SK-N-SH treated with all-trans-retinoic acid at 6 μM for 48 hours (cell line): ENCODE measurements around the gene KDM6B.

Experiments
- ARNTL ChIP-seq: fragments of 450-650 bp; formaldehyde crosslinking; IDR thresholded peaks from 2 replicates; pipeline ENCODE4 v1.5.0; 2020; ENCODE audit warnings: low read depth, mild to moderate bottlenecking, moderate library complexity, borderline replicate concordance
- GLIS3 ChIP-seq: fragments of 250-450 bp; sonication (Bioruptor Pico); IDR thresholded peaks from 2 replicates; pipeline ENCODE4 v1.5.0; 2020; ENCODE audit warnings: mild to moderate bottlenecking, moderate library complexity
- OSR1 ChIP-seq: fragments of 250-450 bp; sonication (Bioruptor Pico); IDR thresholded peaks from 2 replicates; pipeline ENCODE4 v1.8.0; 2022; ENCODE audit warnings: moderate library complexity, mild to moderate bottlenecking, inconsistent platforms
- RARB ChIP-seq: fragments of 250-450 bp; sonication (Bioruptor Pico); IDR thresholded peaks from 2 replicates; pipeline ENCODE4 v1.8.0; 2021; ENCODE audit warnings: mild to moderate bottlenecking, moderate library complexity
- SNAI2 ChIP-seq: fragments of 250-450 bp; sonication (Bioruptor Pico); IDR thresholded peaks from 2 replicates; pipeline ENCODE4 v1.5.0; 2020; ENCODE audit warnings: mild to moderate bottlenecking, moderate library complexity
- TOX ChIP-seq: fragments of 250-450 bp; sonication (Bioruptor Pico); IDR thresholded peaks from 2 replicates; pipeline ENCODE4 v1.8.0; 2021; ENCODE audit warnings: mild to moderate bottlenecking, moderate library complexity, borderline replicate concordance
- ZC3H10 ChIP-seq: fragments of 250-450 bp; sonication (Bioruptor Pico); IDR thresholded peaks from 2 replicates; pipeline ENCODE4 v1.5.1; 2021; ENCODE audit warnings: mild to moderate bottlenecking, moderate library complexity
- ZFP3 ChIP-seq: fragments of 250-450 bp; sonication (Bioruptor Pico); IDR thresholded peaks from 2 replicates; pipeline ENCODE4 v1.5.0; 2020; ENCODE audit warnings: mild to moderate bottlenecking, moderate library complexity
- TF ChIP-seq, protein P1 (sequence below): fragments of 250-450 bp; sonication (Bioruptor Pico); IDR thresholded peaks from 2 replicates; pipeline ENCODE4 v1.8.0; 2020; ENCODE audit warnings: mild to moderate bottlenecking, moderate library complexity, borderline replicate concordance
- TF ChIP-seq, protein P2 (sequence below): fragments of 250-450 bp; sonication (Bioruptor Pico); IDR thresholded peaks from 2 replicates; pipeline ENCODE4 v1.5.1; 2021; ENCODE audit warnings: mild to moderate bottlenecking, moderate library complexity
- TF ChIP-seq, protein P3 (sequence below): fragments of 250-450 bp; sonication (Bioruptor Pico); IDR thresholded peaks from 2 replicates; pipeline ENCODE4 v1.5.1; 2020; ENCODE audit warnings: low read depth, mild to moderate bottlenecking, moderate library complexity
- TF ChIP-seq, protein P4 (sequence below): fragments of 250-450 bp; sonication (Bioruptor Pico); IDR thresholded peaks from 2 replicates; pipeline ENCODE4 v1.8.0; 2021; ENCODE audit warnings: low read depth, mild to moderate bottlenecking, moderate library complexity, borderline replicate concordance

DNA sequence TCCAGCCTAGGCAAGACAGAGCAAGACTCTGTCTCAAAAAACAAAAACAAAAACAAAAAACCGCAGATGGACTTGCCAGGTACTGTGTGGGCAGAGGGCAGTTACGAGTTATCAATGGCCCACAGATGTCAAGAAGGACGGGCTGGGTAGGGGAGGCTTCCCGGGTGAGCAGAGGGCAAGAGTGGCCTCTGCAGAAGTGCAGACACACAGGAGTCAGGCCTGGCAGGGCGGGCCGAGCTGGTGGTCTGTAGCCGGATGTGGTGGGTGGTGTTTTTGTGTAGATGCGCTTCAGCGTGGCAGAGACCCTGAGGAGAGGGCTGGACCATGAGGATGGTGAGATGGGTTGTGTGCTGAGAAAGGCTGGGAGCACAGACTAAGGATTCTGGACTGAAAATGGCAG is 44.9 kb upstream of the KDM6B start:
- TF ChIP-seq OSR1 (CRISPR knock-in tag) (no peak), ARNTL (CRISPR knock-in tag) (no peak), TOX (CRISPR knock-in tag) (no peak), ZC3H10 (CRISPR knock-in tag) (no peak), ZFP3 (CRISPR knock-in tag) (no peak), SNAI2 (CRISPR knock-in tag) (no peak), GLIS3 (CRISPR knock-in tag) (no peak), RARB (CRISPR knock-in tag) (no peak)
- TF ChIP-seq, protein P1, sequence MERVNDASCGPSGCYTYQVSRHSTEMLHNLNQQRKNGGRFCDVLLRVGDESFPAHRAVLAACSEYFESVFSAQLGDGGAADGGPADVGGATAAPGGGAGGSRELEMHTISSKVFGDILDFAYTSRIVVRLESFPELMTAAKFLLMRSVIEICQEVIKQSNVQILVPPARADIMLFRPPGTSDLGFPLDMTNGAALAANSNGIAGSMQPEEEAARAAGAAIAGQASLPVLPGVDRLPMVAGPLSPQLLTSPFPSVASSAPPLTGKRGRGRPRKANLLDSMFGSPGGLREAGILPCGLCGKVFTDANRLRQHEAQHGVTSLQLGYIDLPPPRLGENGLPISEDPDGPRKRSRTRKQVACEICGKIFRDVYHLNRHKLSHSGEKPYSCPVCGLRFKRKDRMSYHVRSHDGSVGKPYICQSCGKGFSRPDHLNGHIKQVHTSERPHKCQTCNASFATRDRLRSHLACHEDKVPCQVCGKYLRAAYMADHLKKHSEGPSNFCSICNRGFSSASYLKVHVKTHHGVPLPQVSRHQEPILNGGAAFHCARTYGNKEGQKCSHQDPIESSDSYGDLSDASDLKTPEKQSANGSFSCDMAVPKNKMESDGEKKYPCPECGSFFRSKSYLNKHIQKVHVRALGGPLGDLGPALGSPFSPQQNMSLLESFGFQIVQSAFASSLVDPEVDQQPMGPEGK (CRISPR knock-in tag): no peak
- TF ChIP-seq, protein P2, sequence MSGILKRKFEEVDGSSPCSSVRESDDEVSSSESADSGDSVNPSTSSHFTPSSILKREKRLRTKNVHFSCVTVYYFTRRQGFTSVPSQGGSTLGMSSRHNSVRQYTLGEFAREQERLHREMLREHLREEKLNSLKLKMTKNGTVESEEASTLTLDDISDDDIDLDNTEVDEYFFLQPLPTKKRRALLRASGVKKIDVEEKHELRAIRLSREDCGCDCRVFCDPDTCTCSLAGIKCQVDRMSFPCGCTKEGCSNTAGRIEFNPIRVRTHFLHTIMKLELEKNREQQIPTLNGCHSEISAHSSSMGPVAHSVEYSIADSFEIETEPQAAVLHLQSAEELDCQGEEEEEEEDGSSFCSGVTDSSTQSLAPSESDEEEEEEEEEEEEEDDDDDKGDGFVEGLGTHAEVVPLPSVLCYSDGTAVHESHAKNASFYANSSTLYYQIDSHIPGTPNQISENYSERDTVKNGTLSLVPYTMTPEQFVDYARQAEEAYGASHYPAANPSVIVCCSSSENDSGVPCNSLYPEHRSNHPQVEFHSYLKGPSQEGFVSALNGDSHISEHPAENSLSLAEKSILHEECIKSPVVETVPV: no peak
- TF ChIP-seq, protein P3, sequence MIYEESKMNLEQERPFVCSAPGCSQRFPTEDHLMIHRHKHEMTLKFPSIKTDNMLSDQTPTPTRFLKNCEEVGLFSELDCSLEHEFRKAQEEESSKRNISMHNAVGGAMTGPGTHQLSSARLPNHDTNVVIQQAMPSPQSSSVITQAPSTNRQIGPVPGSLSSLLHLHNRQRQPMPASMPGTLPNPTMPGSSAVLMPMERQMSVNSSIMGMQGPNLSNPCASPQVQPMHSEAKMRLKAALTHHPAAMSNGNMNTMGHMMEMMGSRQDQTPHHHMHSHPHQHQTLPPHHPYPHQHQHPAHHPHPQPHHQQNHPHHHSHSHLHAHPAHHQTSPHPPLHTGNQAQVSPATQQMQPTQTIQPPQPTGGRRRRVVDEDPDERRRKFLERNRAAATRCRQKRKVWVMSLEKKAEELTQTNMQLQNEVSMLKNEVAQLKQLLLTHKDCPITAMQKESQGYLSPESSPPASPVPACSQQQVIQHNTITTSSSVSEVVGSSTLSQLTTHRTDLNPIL (CRISPR knock-in tag): no peak
- TF ChIP-seq, protein P4, sequence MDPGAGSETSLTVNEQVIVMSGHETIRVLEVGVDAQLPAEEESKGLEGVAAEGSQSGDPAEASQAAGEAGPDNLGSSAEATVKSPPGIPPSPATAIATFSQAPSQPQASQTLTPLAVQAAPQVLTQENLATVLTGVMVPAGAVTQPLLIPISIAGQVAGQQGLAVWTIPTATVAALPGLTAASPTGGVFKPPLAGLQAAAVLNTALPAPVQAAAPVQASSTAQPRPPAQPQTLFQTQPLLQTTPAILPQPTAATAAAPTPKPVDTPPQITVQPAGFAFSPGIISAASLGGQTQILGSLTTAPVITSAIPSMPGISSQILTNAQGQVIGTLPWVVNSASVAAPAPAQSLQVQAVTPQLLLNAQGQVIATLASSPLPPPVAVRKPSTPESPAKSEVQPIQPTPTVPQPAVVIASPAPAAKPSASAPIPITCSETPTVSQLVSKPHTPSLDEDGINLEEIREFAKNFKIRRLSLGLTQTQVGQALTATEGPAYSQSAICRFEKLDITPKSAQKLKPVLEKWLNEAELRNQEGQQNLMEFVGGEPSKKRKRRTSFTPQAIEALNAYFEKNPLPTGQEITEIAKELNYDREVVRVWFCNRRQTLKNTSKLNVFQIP: no peak
